ENCODE data around the gene STUM. TPM values are rescaled to one million over a fixed set of nuclear protein-coding genes. Genes with fewer than 3 reads are reported as not detected.

The STUM gene
- total RNA-seq, 1 donor from 2014 or later, result 6.4 TPM

DNA sequence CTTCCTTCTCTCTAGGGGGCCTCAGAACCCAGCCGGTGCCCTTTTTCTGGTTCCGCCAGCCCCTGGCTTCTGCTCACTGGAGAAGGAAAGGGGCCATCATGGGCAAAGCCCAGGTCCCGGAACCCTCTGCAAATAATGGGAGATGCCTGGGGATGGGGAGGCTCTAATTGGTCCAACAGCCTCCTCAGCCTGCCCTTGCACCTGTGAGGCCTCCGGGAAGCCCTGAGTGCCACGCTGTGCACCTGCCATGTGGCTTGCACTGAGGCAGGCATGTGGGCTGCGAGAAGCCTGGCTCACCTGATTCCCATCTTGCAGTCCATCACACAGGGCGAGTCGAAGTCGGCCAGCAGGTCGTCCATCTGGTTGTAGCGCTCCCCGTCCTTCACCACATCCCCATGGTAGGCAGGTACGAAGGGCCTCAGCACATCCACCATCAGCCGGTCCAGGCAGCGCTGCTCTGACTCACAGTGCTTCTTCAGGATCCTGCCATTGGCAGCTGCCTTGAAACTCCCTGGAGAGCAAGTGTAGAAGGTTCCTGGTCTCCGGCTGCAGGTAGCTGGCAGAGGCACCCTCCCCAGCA is 98.4 kb downstream of the STUM start:
- intact Hi-C loops (cut with DNase I), result no loop called here
- TF ChIP-seq POLR2AphosphoS5 (IDR thresholded peaks at IDR 0.05; ENCODE audit: insufficient read depth in 1 of 2, low read depth in 1 of 2) (no peak), POLR2A (IDR thresholded peaks at IDR 0.05) (no peak)
- TF ChIP-seq, protein P1, sequence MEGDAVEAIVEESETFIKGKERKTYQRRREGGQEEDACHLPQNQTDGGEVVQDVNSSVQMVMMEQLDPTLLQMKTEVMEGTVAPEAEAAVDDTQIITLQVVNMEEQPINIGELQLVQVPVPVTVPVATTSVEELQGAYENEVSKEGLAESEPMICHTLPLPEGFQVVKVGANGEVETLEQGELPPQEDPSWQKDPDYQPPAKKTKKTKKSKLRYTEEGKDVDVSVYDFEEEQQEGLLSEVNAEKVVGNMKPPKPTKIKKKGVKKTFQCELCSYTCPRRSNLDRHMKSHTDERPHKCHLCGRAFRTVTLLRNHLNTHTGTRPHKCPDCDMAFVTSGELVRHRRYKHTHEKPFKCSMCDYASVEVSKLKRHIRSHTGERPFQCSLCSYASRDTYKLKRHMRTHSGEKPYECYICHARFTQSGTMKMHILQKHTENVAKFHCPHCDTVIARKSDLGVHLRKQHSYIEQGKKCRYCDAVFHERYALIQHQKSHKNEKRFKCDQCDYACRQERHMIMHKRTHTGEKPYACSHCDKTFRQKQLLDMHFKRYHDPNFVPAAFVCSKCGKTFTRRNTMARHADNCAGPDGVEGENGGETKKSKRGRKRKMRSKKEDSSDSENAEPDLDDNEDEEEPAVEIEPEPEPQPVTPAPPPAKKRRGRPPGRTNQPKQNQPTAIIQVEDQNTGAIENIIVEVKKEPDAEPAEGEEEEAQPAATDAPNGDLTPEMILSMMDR (IDR thresholded peaks at IDR 0.05), result no peak
- peaks cover 32% of the 10 kb centered on the region for H3K4me1 ChIP-seq
- DNase-seq (ENCODE audit: extremely low spot score in 2 of 2), result no peak
- no peak overlapping the region for H3K4me3 ChIP-seq
- peaks cover 0 to 25% of the 10 kb centered on the region in 2 donors for H3K36me3 ChIP-seq
- H3K27me3 ChIP-seq, result no peaks in the 10 kb centered on the region
- no peaks in the 10 kb centered on the region for H3K9me3 ChIP-seq
- no peak overlapping the region for H3K27ac ChIP-seq

DNA sequence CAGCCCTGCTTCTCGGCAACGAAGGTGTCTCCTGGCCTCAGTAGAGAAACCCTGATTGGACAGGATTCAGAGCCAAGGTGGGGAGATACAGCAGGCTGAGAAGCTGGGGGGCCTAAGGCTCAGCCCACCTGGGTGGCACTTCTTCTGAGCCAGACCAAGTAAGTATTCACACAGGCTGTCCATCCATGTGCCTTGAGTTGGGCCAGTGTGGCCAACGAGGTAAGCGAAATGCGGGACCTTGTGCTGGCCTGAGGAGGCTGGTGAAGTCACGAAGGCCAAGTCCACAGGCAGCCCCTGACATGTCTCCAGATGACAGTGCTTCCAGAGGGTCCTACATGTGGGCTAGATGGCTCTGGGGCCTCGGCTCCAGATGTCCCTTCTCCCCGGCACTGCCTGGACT is 99.2 kb downstream of the STUM start:
- Histone ChIP-seq H3K4me1 (peaks cover 32% of the 10 kb centered on the region), H3K27ac (no peak overlapping the region)

GRCh38 chr1:226648421-226648820 is 99.9 kb downstream of the STUM start:
- H3K36me3 ChIP-seq, result peaks cover 0 to 25% of the 10 kb centered on the region in 2 donors
- no peaks in the 10 kb centered on the region for H3K9me3 ChIP-seq
- H3K27ac ChIP-seq, result no peak overlapping the region
- peaks cover 29% of the 10 kb centered on the region for H3K4me1 ChIP-seq
- TF ChIP-seq POLR2A (IDR thresholded peaks at IDR 0.05) (no peak), POLR2AphosphoS5 (IDR thresholded peaks at IDR 0.05; ENCODE audit: insufficient read depth in 1 of 2, low read depth in 1 of 2) (no peak)
- TF ChIP-seq, protein P1 (IDR thresholded peaks at IDR 0.05), result no peak
- no peak for DNase-seq (ENCODE audit: extremely low spot score in 2 of 2)
- no peak overlapping the region for H3K4me3 ChIP-seq
- intact Hi-C loops (cut with DNase I), result no loop called here
- H3K27me3 ChIP-seq, result no peaks in the 10 kb centered on the region

More for the DNA sequence above, 99.2 kb downstream of the STUM start:
- Histone ChIP-seq H3K9me3 (no peaks in the 10 kb centered on the region), H3K36me3 (peaks cover 0 to 25% of the 10 kb centered on the region in 2 donors), H3K4me3 (no peak overlapping the region), H3K27me3 (no peaks in the 10 kb centered on the region)
- TF ChIP-seq POLR2A (IDR thresholded peaks at IDR 0.05) (no peak), POLR2AphosphoS5 (IDR thresholded peaks at IDR 0.05; ENCODE audit: insufficient read depth in 1 of 2, low read depth in 1 of 2) (no peak)
- TF ChIP-seq, protein P1 (IDR thresholded peaks at IDR 0.05), result no peak
- no peak for DNase-seq (ENCODE audit: extremely low spot score in 2 of 2)
- intact Hi-C loops (cut with DNase I), result no loop called here

DNA sequence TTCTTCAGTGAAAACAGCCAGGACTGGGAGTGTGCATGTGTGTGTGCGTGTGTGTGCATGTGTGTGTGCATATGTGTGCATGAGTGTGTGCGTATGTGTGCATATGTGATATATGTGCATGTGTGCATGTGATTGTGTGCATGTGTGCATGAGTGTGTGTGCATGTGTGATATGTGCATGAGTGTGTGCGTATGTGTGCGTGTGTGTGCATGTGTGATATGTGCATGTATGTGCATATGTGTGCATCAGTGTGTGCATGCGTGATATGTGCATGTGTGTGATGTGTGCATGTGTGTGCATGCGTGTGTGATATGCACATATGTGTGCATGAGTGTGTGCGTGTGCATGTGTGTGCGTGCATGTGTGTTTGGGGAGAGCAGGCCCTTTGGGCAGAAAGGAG is 100.7 kb downstream of the STUM start:
- H3K36me3 ChIP-seq, result peaks cover 0 to 25% of the 10 kb centered on the region in 2 donors
- TF ChIP-seq POLR2A (IDR thresholded peaks at IDR 0.05), result no peak
- TF ChIP-seq POLR2AphosphoS5 (IDR thresholded peaks at IDR 0.05; ENCODE audit: insufficient read depth in 1 of 2, low read depth in 1 of 2), result no peak
- TF ChIP-seq, protein P1 (IDR thresholded peaks at IDR 0.05), result no peak
- H3K9me3 ChIP-seq, result no peaks in the 10 kb centered on the region
- DNase-seq (ENCODE audit: extremely low spot score in 2 of 2), result no peak
- peaks cover 30% of the 10 kb centered on the region for H3K4me1 ChIP-seq
- no peak overlapping the region for H3K27ac ChIP-seq
- no peaks in the 10 kb centered on the region for H3K27me3 ChIP-seq
- intact Hi-C loops (cut with DNase I), result no loop called here
- H3K4me3 ChIP-seq, result no peak overlapping the region

- no peak for DNase-seq (ENCODE audit: extremely low spot score in 2 of 2)
- intact Hi-C loops (cut with DNase I), result loop anchor here (5.0 kb wide), 1 partner anchor 178 kb away; no protein-coding TSS in a partner anchor
Observed at GRCh38 chr1:226649780-226650179, 101.2 kb downstream of the STUM start.

More at GRCh38 chr1:226649780-226650179, 101.2 kb downstream of the STUM start:
- Histone ChIP-seq H3K4me3 (no peak overlapping the region), H3K27me3 (no peaks in the 10 kb centered on the region), H3K4me1 (peaks cover 34% of the 10 kb centered on the region), H3K36me3 (peaks cover 0 to 25% of the 10 kb centered on the region in 2 donors), H3K9me3 (no peaks in the 10 kb centered on the region), H3K27ac (peak overlapping the region; percentile 43)
- no peak for TF ChIP-seq POLR2AphosphoS5 (IDR thresholded peaks at IDR 0.05; ENCODE audit: insufficient read depth in 1 of 2, low read depth in 1 of 2)
- TF ChIP-seq, protein P1 (IDR thresholded peaks at IDR 0.05), result peak in 1 of 3 experiments; percentile 13
